GM21526 (cell line): ENCODE results near the gene LMNA.
"Not testable (repeated sequence)": the region's sequence is repeated elsewhere in the genome, so short reads cannot be mapped to it uniquely, and the experiment has no call there.

ENCODE experiments used
- ATAC-seq: cut with Tn5 transposase; IDR thresholded peaks from one replicate; pipeline ENCODE4 v1.9.1; 2021; ENCODE audit warnings: moderate library complexity; ENCODE audit not compliant: unreplicated experiment, low FRiP score

Gene LMNA

GRCh38 chr1:156114101-156114918 lies at the start of gene LMNA:
TSS of gene LMNA (plus strand) at chr1:156114711. CDS start at chr1:156114919, 208 bp downstream.
- ATAC-seq: peak; percentile 52

GRCh38 chr1:156065212-156065611 lies 49.3 kb upstream of the LMNA start:
- ATAC-seq: no peak

- no peak for ATAC-seq
Observed at GRCh38 chr1:156065871-156066270, 48.6 kb upstream of the LMNA start.

GRCh38 chr1:156067262-156067661 lies 47.2 kb upstream of the LMNA start:
- ATAC-seq: no peak

- no peak for ATAC-seq
Observed at GRCh38 chr1:156069490-156070455, 44.7 kb upstream of the LMNA start.

- no peak for ATAC-seq
Observed at GRCh38 chr1:156070548-156070947, 44.0 kb upstream of the LMNA start.

GRCh38 chr1:156071332-156071816 lies 43.1 kb upstream of the LMNA start:
- not testable (repeated sequence) for ATAC-seq

- no peak for ATAC-seq
Observed at GRCh38 chr1:156072251-156072650, 42.3 kb upstream of the LMNA start.

GRCh38 chr1:156073110-156073687 lies 41.3 kb upstream of the LMNA start:
- ATAC-seq: no peak

GRCh38 chr1:156073740-156074139 lies 40.8 kb upstream of the LMNA start:
- no peak for ATAC-seq

- no peak for ATAC-seq
Observed at GRCh38 chr1:156074661-156075060, 39.9 kb upstream of the LMNA start.

- no peak for ATAC-seq
Observed at GRCh38 chr1:156075162-156075561, 39.3 kb upstream of the LMNA start.

- ATAC-seq: no peak
Observed at GRCh38 chr1:156075775-156076204, 38.7 kb upstream of the LMNA start.

- ATAC-seq: no peak
Observed at GRCh38 chr1:156076609-156077429, 37.7 kb upstream of the LMNA start.

GRCh38 chr1:156077430-156077760 lies 37.1 kb upstream of the LMNA start:
- no peak for ATAC-seq

GRCh38 chr1:156078728-156079127 lies 35.8 kb upstream of the LMNA start:
- ATAC-seq: no peak

- no peak for ATAC-seq
Observed at GRCh38 chr1:156079762-156080161, 34.7 kb upstream of the LMNA start.

GRCh38 chr1:156080241-156080862 lies 34.2 kb upstream of the LMNA start:
- no peak for ATAC-seq

- no peak for ATAC-seq
Observed at GRCh38 chr1:156080863-156081179, 33.7 kb upstream of the LMNA start.
